H1 (cell line): Measurements from ENCODE around the gene SUPT4H1. TPM values are rescaled to one million over a fixed set of nuclear protein-coding genes. Genes with fewer than 3 reads are reported as not detected.
A peak's percentile ranks its signal among the peaks of the same experiment; 100 is the strongest.

ENCODE experiments used
- CTCF ChIA-PET: fragments of 300-600 bp; sonication (Branson Sonifier 250); formaldehyde crosslinking; loops from one replicate; lab custom pipeline; 2021; ENCODE audit not compliant: partially characterized antibody; lab: Charles Lee
- POLR2A ChIA-PET: fragments of 300-600 bp; sonication (Branson Sonifier 250); formaldehyde crosslinking; loops from one replicate; lab custom pipeline; 2021; ENCODE audit warnings: inconsistent platforms; ENCODE audit not compliant: partially characterized antibody; lab: Charles Lee
- DNase-seq, 2 experiments: peaks; one replicate each; pipeline versions ENCODE4 v3.0.0 to v3.0.0-alpha.2; 2010 to 2022; ENCODE audit warnings: low spot score in 2 of 2, low read depth in 1 of 2, mixed read lengths in 1 of 2
- FAIRE-seq: peaks from 2 replicates; lab custom pipeline; 2011; peaks lifted over from hg19 to GRCh38; lab: Jason Lieb, UNC
- H2AFZ ChIP-seq: 2 replicates; pipeline ENCODE4 v1.8.1; 2012; ENCODE audit warnings: low read length, inconsistent platforms
- H2AK5ac ChIP-seq: 2 replicates; pipeline ENCODE4 v1.6.1; 2013; ENCODE audit warnings: low read depth, low read length
- H2BK120ac ChIP-seq: replicated peaks from 2 replicates; pipeline ENCODE3; 2013; ENCODE audit warnings: low read depth, low read length, inconsistent platforms
- H2BK12ac ChIP-seq: 2 replicates; pipeline ENCODE4 v1.6.1; 2013; ENCODE audit warnings: low read depth, low read length
- H2BK15ac ChIP-seq: 2 replicates; pipeline ENCODE4 v1.6.1; 2013; ENCODE audit warnings: low read length
- H2BK20ac ChIP-seq: 2 replicates; pipeline ENCODE4 v1.6.1; 2013; ENCODE audit warnings: low read length
- H2BK5ac ChIP-seq: 2 replicates; pipeline ENCODE4 v1.6.1; 2013; ENCODE audit warnings: low read depth, low read length
- H3K14ac ChIP-seq: 2 replicates; pipeline ENCODE4 v1.6.1; 2013; ENCODE audit warnings: inconsistent platforms; ENCODE audit not compliant: insufficient read length
- H3K18ac ChIP-seq: 2 replicates; pipeline ENCODE4 v1.6.1; 2013; ENCODE audit warnings: low read length; ENCODE audit errors: extremely low read depth
- H3K23ac ChIP-seq: 2 replicates; pipeline ENCODE4 v1.6.1; 2013; ENCODE audit warnings: inconsistent platforms; ENCODE audit not compliant: insufficient read length
- H3K23me2 ChIP-seq: 2 replicates; pipeline ENCODE4 v1.6.1; 2013; ENCODE audit warnings: low read depth, low read length
- H3K27ac ChIP-seq: 2 replicates; pipeline ENCODE4 v1.6.1; 2011; ENCODE audit warnings: low read depth, low read length, inconsistent platforms
- H3K27me3 ChIP-seq, 4 experiments: replicated peaks in 1 of 4; 1 replicate in 1 of 4; 2 replicates in 3 of 4; pipeline versions ENCODE4 v1.6.1 to v1.8.1; 2011 to 2013; ENCODE audit warnings: low read length in 3 of 4, mild to moderate bottlenecking in 3 of 4, inconsistent platforms in 2 of 4, mixed read lengths in 2 of 4, moderate library complexity in 1 of 4; ENCODE audit not compliant: control insufficient read depth in 3 of 4, insufficient read depth in 3 of 4; ENCODE audit errors: extremely low read depth in 1 of 4
- H3K36me3 ChIP-seq, 4 experiments: 2 replicates each; pipeline versions ENCODE4 v1.6.1 to v1.8.1; 2011 to 2013; ENCODE audit warnings: mild to moderate bottlenecking in 4 of 4, low read length in 3 of 4, moderate library complexity in 2 of 4, control low read depth in 1 of 4, inconsistent platforms in 1 of 4; ENCODE audit not compliant: insufficient read depth in 4 of 4, control insufficient read depth in 2 of 4
- H3K4ac ChIP-seq: replicated peaks from 2 replicates; pipeline ENCODE3; 2013; ENCODE audit warnings: low read length, low read depth, mixed read lengths, inconsistent platforms; ENCODE audit not compliant: insufficient read length
- H3K4me1 ChIP-seq, 4 experiments: replicated peaks in 1 of 4; 1 replicate in 1 of 4; 2 replicates in 3 of 4; pipeline versions ENCODE4 v1.6.1 to v1.8.1; 2011 to 2013; ENCODE audit warnings: low read length in 3 of 4, inconsistent platforms in 2 of 4, mixed read lengths in 1 of 4; ENCODE audit not compliant: insufficient read depth in 4 of 4, control insufficient read depth in 3 of 4
- H3K4me2 ChIP-seq, 2 experiments: 2 replicates each; pipeline versions ENCODE4 v1.6.1 to v1.8.1; 2011 to 2013; ENCODE audit warnings: low read depth in 2 of 2, low read length in 2 of 2, control low read depth in 1 of 2, inconsistent platforms in 1 of 2, mild to moderate bottlenecking in 1 of 2; ENCODE audit not compliant: insufficient read depth in 1 of 2
- H3K4me3 ChIP-seq, 4 experiments: fragments of 200-600, 300-600 bp in 1 of 4; sonication (generic), shearing (Covaris generic), sonication (Bioruptor Twin) in 1 of 4; 2 replicates each; pipeline versions ENCODE4 v1.5.1 to v1.8.1; 2011 to 2016; ENCODE audit warnings: low read length in 4 of 4, low read depth in 3 of 4, control low read depth in 2 of 4, inconsistent platforms in 2 of 4, mild to moderate bottlenecking in 2 of 4, mixed read lengths in 1 of 4, moderate library complexity in 1 of 4; ENCODE audit not compliant: insufficient read depth in 2 of 4; ENCODE audit errors: extremely low read depth in 1 of 4
- H3K56ac ChIP-seq: replicated peaks from 2 replicates; pipeline ENCODE3; 2013; ENCODE audit warnings: low read depth, mild to moderate bottlenecking, mixed read lengths, low read length, inconsistent platforms; ENCODE audit not compliant: insufficient read length
- H3K79me1 ChIP-seq: 2 replicates; pipeline ENCODE4 v1.6.1; 2013; ENCODE audit warnings: low read depth, low read length, control low read depth
- H3K79me2 ChIP-seq, 2 experiments: 2 replicates each; pipeline versions ENCODE4 v1.6.1 to v1.8.1; 2012 to 2013; ENCODE audit warnings: low read length in 2 of 2, mild to moderate bottlenecking in 2 of 2, inconsistent platforms in 1 of 2; ENCODE audit not compliant: insufficient read depth in 2 of 2, control insufficient read depth in 1 of 2
- H3K9ac ChIP-seq, 4 experiments: replicated peaks in 1 of 4; 1 replicate in 1 of 4; 2 replicates in 3 of 4; pipeline versions ENCODE4 v1.6.1 to v1.8.1; 2011 to 2013; ENCODE audit warnings: low read depth in 3 of 4, low read length in 3 of 4, control low read depth in 2 of 4, mild to moderate bottlenecking in 2 of 4, moderate library complexity in 2 of 4, inconsistent platforms in 1 of 4; ENCODE audit errors: extremely low read depth in 1 of 4
- H3K9me3 ChIP-seq, 2 experiments: 2 replicates each; pipeline versions ENCODE4 v1.6.1 to v1.8.1; 2012 to 2013; ENCODE audit warnings: mild to moderate bottlenecking in 2 of 2, moderate library complexity in 2 of 2, control low read depth in 1 of 2, inconsistent platforms in 1 of 2, low read depth in 1 of 2, low read length in 1 of 2, mixed read lengths in 1 of 2; ENCODE audit not compliant: insufficient read depth in 2 of 2
- H4K20me1 ChIP-seq, 2 experiments: replicated peaks in 1 of 2; 2 replicates each; pipeline versions ENCODE3 to v1.8.1; 2011 to 2013; ENCODE audit warnings: inconsistent platforms in 2 of 2, low read length in 2 of 2, mild to moderate bottlenecking in 1 of 2; ENCODE audit not compliant: insufficient read depth in 2 of 2, control insufficient read depth in 1 of 2
- H4K5ac ChIP-seq: 2 replicates; pipeline ENCODE4 v1.6.1; 2013; ENCODE audit warnings: low read length, low read depth, mixed read lengths, inconsistent platforms; ENCODE audit not compliant: insufficient read length
- H4K8ac ChIP-seq: 2 replicates; pipeline ENCODE4 v1.8.0; 2013; ENCODE audit warnings: mild to moderate bottlenecking, moderate library complexity, low read length, inconsistent platforms; ENCODE audit not compliant: insufficient read depth; ENCODE audit errors: extremely low read depth
- H4K91ac ChIP-seq: replicated peaks from 2 replicates; pipeline ENCODE3; 2013; ENCODE audit warnings: low read length, mixed read lengths, inconsistent platforms; ENCODE audit not compliant: insufficient read length
- CHD1 ChIP-seq: IDR thresholded peaks from 2 replicates; pipeline ENCODE4 v1.6.1; 2012; ENCODE audit warnings: low read depth, low read length, improper control_type of control experiment
- CREB1 ChIP-seq: IDR thresholded peaks from 2 replicates; pipeline ENCODE4 v1.6.1; 2012; ENCODE audit warnings: inconsistent platforms
- FOSL1 ChIP-seq: IDR thresholded peaks from 2 replicates; pipeline ENCODE4 v1.6.1; 2011; ENCODE audit warnings: mild to moderate bottlenecking, low read depth, low read length, moderate library complexity; ENCODE audit not compliant: insufficient read depth
- HDAC2 ChIP-seq, 2 experiments: fragments of 300-600 bp in 1 of 2; sonication (generic) in 1 of 2; IDR thresholded peaks; 2 replicates each; pipeline ENCODE4 v1.6.1; 2011 to 2012; ENCODE audit warnings: low read depth in 2 of 2, low read length in 2 of 2, mild to moderate bottlenecking in 2 of 2, moderate library complexity in 2 of 2, borderline replicate concordance in 1 of 2, inconsistent platforms in 1 of 2
- JUND ChIP-seq: IDR thresholded peaks from 2 replicates; pipeline ENCODE4 v1.6.1; 2011; ENCODE audit warnings: mild to moderate bottlenecking, improper control_type of control experiment, low read length
- KDM5A ChIP-seq: fragments of 200-600 bp; IDR thresholded peaks from 2 replicates; pipeline ENCODE4 v1.7.1; 2012; ENCODE audit warnings: mild to moderate bottlenecking, low read length, inconsistent platforms, mixed read lengths
- POU5F1 ChIP-seq: IDR thresholded peaks from 2 replicates; pipeline ENCODE4 v1.6.1; 2011; ENCODE audit warnings: low read depth, mild to moderate bottlenecking, low read length, moderate library complexity
- RFX5 ChIP-seq: IDR thresholded peaks from 2 replicates; pipeline ENCODE4 v1.6.1; 2011; ENCODE audit warnings: low read depth, low read length, improper control_type of control experiment, borderline replicate concordance
- RNF2 ChIP-seq: fragments of 200-900, 300-1000 bp; sonication (generic); IDR thresholded peaks from 2 replicates; pipeline ENCODE4 v1.7.1; 2016; ENCODE audit warnings: borderline replicate concordance, low read depth, mild to moderate bottlenecking, antibody characterized with exemption, low read length; ENCODE audit not compliant: poor library complexity, severe bottlenecking; ENCODE audit errors: missing control alignments
- SIRT6 ChIP-seq: IDR thresholded peaks from one replicate; pipeline ENCODE4 v1.7.1; 2012; ENCODE audit warnings: low read length, inconsistent platforms
- ZNF274 ChIP-seq: IDR thresholded peaks from 2 replicates; pipeline ENCODE4 v1.7.0; 2012; ENCODE audit warnings: low read length, borderline replicate concordance; ENCODE audit errors: extremely low read depth
- WGBS, 2 experiments: shearing (Covaris generic) in 1 of 2; methylation state at CpG; one replicate each; pipeline versions ENCODE4 v1.1.6 to v1.1.7; 2013 to 2015; ENCODE audit warnings: low lambda C conversion rate in 2 of 2, mixed read lengths in 2 of 2, inconsistent platforms in 1 of 2, low coverage in 1 of 2, missing lambda C conversion rate in 1 of 2; ENCODE audit not compliant: insufficient replicate concordance in 2 of 2, insufficient coverage in 1 of 2, insufficient read length in 1 of 2; ENCODE audit errors: extremely low coverage in 1 of 2, missing lambda C conversion rate in 1 of 2; 5-methylcytosine and 5-hydroxymethylcytosine counted together
- polyA plus RNA-seq, 7 experiments: library from polyadenylated mRNA; depleted of rRNA in 3 of 7; stranded (reverse) in 5 of 7; unstranded in 2 of 7; fragments of >200 nt in 5 of 7; fragments of 200-250 nt in 2 of 7; gene quantifications; 1 replicate in 5 of 7; 2 replicates in 1 of 7; 4 replicates in 1 of 7; pipeline versions ENCODE4 v1.2.1 to v1.2.3, GENCODE V29; 2011 to 2013; ENCODE audit warnings: missing spikeins in 2 of 7, mixed read lengths in 2 of 7
- total RNA-seq: library from RNA; stranded (reverse); fragmentation: NEBNext Ultra II Directional; extraction: Animal tissue kit (Norgen Biotek cat#: 25700); gene quantifications from 2 replicates; pipeline ENCODE4 v1.2.1, GENCODE V29; 2021
- TF ChIP-seq, protein P1 (sequence below): IDR thresholded peaks from 2 replicates; pipeline ENCODE4 v1.6.1; 2011; ENCODE audit warnings: low read length, improper control_type of control experiment

Gene SUPT4H1
- total and polyA plus RNA-seq, 2 of the 8 experiments (the other 6 are each of a cell fraction or from before 2014, with no cell fraction given), result 112 to 143 TPM

GRCh38 chr17:58351182-58351581 lies 819 bp downstream of the SUPT4H1 start:
- WGBS, 2 experiments, result 84% methylated on average over 4 of the region's 4 CpGs; no CpG with 5 or more reads in 1 of the 2 experiments
- H3K23ac ChIP-seq, result no peak overlapping the region
- no peaks in the 10 kb centered on the region for H3K79me1 ChIP-seq
- H4K5ac ChIP-seq, result no peak overlapping the region
- H3K4me1 ChIP-seq, result peaks cover 0 to 2% (median 0%) of the 10 kb centered on the region in 4 experiments; a peak in 1 of 7 replicates
- peak overlapping the region; percentile 70 to 100 for H3K4me2 ChIP-seq
- H3K23me2 ChIP-seq, result peaks cover 8% of the 10 kb centered on the region; the same call in 1 of the 2 replicates
- H3K56ac ChIP-seq, result no peak overlapping the region
- H3K9ac ChIP-seq, result peak overlapping the region; percentile 84 to 97 (median 94); a peak in 6 of 7 replicates
- H2AK5ac ChIP-seq, result no peak overlapping the region
- no peak overlapping the region for H4K8ac ChIP-seq
- no peak for DNase-seq
- POLR2A ChIA-PET, result interaction anchor here (1.1 to 7.9 kb wide), 9 partner anchors 9 to 43 kb away, joined by 3 to 149 read pairs (median 12); no protein-coding TSS in a partner anchor
- peaks cover 4% of the 10 kb centered on the region in 2 experiments for H4K20me1 ChIP-seq
- peaks cover 0 to 13% of the 10 kb centered on the region in 2 experiments; a peak in 2 of 4 replicates for H3K79me2 ChIP-seq
- H3K14ac ChIP-seq, result no peak overlapping the region
- no peak overlapping the region for H2AFZ ChIP-seq
- no peak overlapping the region for H3K27ac ChIP-seq
- H3K4ac ChIP-seq, result no peak overlapping the region
- no peak overlapping the region for H2BK12ac ChIP-seq
- no peaks in the 10 kb centered on the region for H3K27me3 ChIP-seq
- peaks cover 22 to 36% (median 34%) of the 10 kb centered on the region in 4 experiments for H3K36me3 ChIP-seq
- H2BK20ac ChIP-seq, result no peak overlapping the region
- FAIRE-seq, result no peak
- H4K91ac ChIP-seq, result no peak overlapping the region
- no peak overlapping the region for H2BK120ac ChIP-seq
- no peak overlapping the region for H2BK15ac ChIP-seq
- peak overlapping the region; percentile 90 to 96 (median 94) for H3K4me3 ChIP-seq
- CTCF ChIA-PET, result interaction anchor here (0.8 to 5.8 kb wide), 15 partner anchors 11 to 97 kb away, joined by 3 to 32 read pairs (median 11); partner anchors contain the start of gene RNF43
- no peak overlapping the region for H2BK5ac ChIP-seq
- no peak overlapping the region for H3K18ac ChIP-seq
- H3K9me3 ChIP-seq, result no peaks in the 10 kb centered on the region
- TF ChIP-seq RNF2 (no peak), HDAC2 (IDR thresholded peaks at IDR 0.05; ENCODE audit: borderline replicate concordance in 1 of 2, low read depth in 2 of 2, low read length in 2 of 2) (no peak), ZNF274 (no peak), CHD1 (no peak), KDM5A (no peak), POU5F1 (no peak), FOSL1 (no peak), CREB1 (no peak), SIRT6 (no peak), RFX5 (no peak), JUND (no peak)
- TF ChIP-seq, protein P1, sequence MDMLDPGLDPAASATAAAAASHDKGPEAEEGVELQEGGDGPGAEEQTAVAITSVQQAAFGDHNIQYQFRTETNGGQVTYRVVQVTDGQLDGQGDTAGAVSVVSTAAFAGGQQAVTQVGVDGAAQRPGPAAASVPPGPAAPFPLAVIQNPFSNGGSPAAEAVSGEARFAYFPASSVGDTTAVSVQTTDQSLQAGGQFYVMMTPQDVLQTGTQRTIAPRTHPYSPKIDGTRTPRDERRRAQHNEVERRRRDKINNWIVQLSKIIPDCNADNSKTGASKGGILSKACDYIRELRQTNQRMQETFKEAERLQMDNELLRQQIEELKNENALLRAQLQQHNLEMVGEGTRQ, result no peak
